ENCODE data around the gene ACTN2.

GRCh38 chr1:236766506-236766905 lies 80.2 kb downstream of the ACTN2 start:
- no peak for TF ChIP-seq EZH2 (IDR thresholded peaks at IDR 0.05)
- TF ChIP-seq CTCF (IDR thresholded peaks at IDR 0.05), result no peak
- TF ChIP-seq EZH2phosphoT487 (IDR thresholded peaks at IDR 0.05), result no peak

All from neural progenitor cell (in vitro differentiated cells).